Measurements from ENCODE around the gene CD27.
"Not testable (repeated sequence)": the region's sequence is repeated elsewhere in the genome, so short reads cannot be mapped to it uniquely, and the experiment has no call there.

The CD27 gene

GRCh38 chr12:6466184-6466573 is 21.4 kb downstream of the CD27 start:
- H3K36me3 ChIP-seq (ENCODE audit: control insufficient read depth, insufficient read depth, low read length): peaks cover 30% of the 10 kb centered on the region

DNA sequence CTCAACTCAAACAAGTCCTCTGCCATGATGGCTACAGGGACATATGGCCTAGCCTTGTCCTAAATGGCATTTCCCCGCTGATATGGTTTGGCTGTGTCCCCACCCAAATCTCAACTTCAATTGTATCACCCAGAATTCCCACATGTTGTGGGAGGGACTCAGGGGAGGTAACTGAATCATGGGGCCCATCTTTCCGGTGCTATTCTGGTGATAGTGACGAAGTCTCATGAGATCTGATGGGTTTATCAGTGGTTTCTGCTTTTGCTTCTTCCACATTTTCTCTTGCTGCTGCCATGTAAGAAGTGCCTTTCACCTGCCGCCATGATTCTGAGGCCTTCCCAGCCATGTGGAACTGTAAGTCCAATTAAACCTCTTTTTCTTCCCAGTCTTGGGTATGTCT is 22.0 kb downstream of the CD27 start:
- peaks cover 29% of the 10 kb centered on the region for H3K36me3 ChIP-seq (ENCODE audit: control insufficient read depth, insufficient read depth, low read length)
- H3K4me3 ChIP-seq (ENCODE audit: low read depth, low read length); H3K27me3 ChIP-seq (ENCODE audit: control insufficient read depth, insufficient read depth, low read length); H3K4me1 ChIP-seq (ENCODE audit: control insufficient read depth, insufficient read depth, low read length); H3K9me3 ChIP-seq (ENCODE audit: control insufficient read depth, insufficient read depth, low read length); H3K9ac ChIP-seq (ENCODE audit: low read depth, low read length): not testable (repeated sequence)

More at GRCh38 chr12:6466184-6466573, 21.4 kb downstream of the CD27 start:
- Histone ChIP-seq H3K27me3 (ENCODE audit: control insufficient read depth, insufficient read depth, low read length) (peaks cover 5% of the 10 kb centered on the region), H3K9me3 (ENCODE audit: control insufficient read depth, insufficient read depth, low read length) (no peaks in the 10 kb centered on the region), H3K4me3 (ENCODE audit: low read depth, low read length) (no peak overlapping the region), H3K4me1 (ENCODE audit: control insufficient read depth, insufficient read depth, low read length) (peaks cover 2% of the 10 kb centered on the region), H3K9ac (ENCODE audit: low read depth, low read length) (no peak overlapping the region)

- H3K9me3 ChIP-seq (ENCODE audit: control insufficient read depth, insufficient read depth, low read length); H3K9ac ChIP-seq (ENCODE audit: low read depth, low read length); H3K4me3 ChIP-seq (ENCODE audit: low read depth, low read length); H3K4me1 ChIP-seq (ENCODE audit: control insufficient read depth, insufficient read depth, low read length): not testable (repeated sequence)
- H3K36me3 ChIP-seq (ENCODE audit: control insufficient read depth, insufficient read depth, low read length): peaks cover 20% of the 10 kb centered on the region
- H3K27me3 ChIP-seq (ENCODE audit: control insufficient read depth, insufficient read depth, low read length): peaks cover 11% of the 10 kb centered on the region
Measured at GRCh38 chr12:6467571-6468282, 23.0 kb downstream of the CD27 start.

DNA sequence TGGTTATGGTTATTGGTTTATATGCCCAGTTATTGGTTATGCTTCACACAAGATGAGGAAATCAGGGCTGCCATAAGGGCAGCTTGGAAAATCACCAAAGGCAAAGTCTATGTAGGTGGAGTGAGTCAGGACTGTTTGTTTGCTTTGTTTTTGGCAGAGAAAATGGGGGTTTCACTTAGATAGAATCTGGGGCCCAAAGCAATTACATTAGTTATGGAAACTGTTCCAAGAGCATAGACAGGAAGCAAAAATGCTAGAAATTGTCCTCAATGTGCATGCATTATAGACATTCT is 23.5 kb downstream of the CD27 start:
- Histone ChIP-seq H3K4me3 (ENCODE audit: low read depth, low read length) (no peak overlapping the region), H3K4me1 (ENCODE audit: control insufficient read depth, insufficient read depth, low read length) (peaks cover 2% of the 10 kb centered on the region), H3K27me3 (ENCODE audit: control insufficient read depth, insufficient read depth, low read length) (peaks cover 11% of the 10 kb centered on the region), H3K36me3 (ENCODE audit: control insufficient read depth, insufficient read depth, low read length) (peaks cover 18% of the 10 kb centered on the region), H3K9me3 (ENCODE audit: control insufficient read depth, insufficient read depth, low read length) (no peaks in the 10 kb centered on the region), H3K9ac (ENCODE audit: low read depth, low read length) (no peak overlapping the region)

DNA sequence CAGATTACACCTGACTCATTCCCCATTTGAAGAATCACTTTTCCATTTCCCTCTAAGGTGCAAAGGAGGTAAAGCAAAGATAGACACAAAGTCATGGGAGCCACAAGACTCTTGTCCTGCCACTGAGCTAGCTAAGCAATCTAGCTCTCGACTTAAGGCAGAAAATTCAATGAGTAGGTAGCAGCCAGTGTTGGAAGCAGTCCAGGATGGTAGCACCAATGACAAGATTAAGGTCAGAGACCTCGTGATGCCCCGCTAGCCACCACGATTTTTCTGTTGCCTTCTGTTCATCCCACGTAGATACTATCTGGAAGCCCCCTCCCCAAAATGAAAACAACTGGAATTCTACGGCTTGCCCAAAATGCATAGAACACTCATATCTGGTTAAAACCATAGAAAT is 24.3 kb downstream of the CD27 start:
- Histone ChIP-seq H3K4me1 (ENCODE audit: control insufficient read depth, insufficient read depth, low read length) (peaks cover 2% of the 10 kb centered on the region), H3K9ac (ENCODE audit: low read depth, low read length) (no peak overlapping the region), H3K36me3 (ENCODE audit: control insufficient read depth, insufficient read depth, low read length) (peaks cover 10% of the 10 kb centered on the region), H3K4me3 (ENCODE audit: low read depth, low read length) (no peak overlapping the region), H3K9me3 (ENCODE audit: control insufficient read depth, insufficient read depth, low read length) (no peaks in the 10 kb centered on the region), H3K27me3 (ENCODE audit: control insufficient read depth, insufficient read depth, low read length) (peaks cover 11% of the 10 kb centered on the region)

- Histone ChIP-seq H3K4me1 (ENCODE audit: control insufficient read depth, insufficient read depth, low read length) (peaks cover 2% of the 10 kb centered on the region), H3K36me3 (ENCODE audit: control insufficient read depth, insufficient read depth, low read length) (peaks cover 3% of the 10 kb centered on the region), H3K27me3 (ENCODE audit: control insufficient read depth, insufficient read depth, low read length) (peaks cover 11% of the 10 kb centered on the region), H3K4me3 (ENCODE audit: low read depth, low read length) (peak overlapping the region; percentile 73), H3K9me3 (ENCODE audit: control insufficient read depth, insufficient read depth, low read length) (no peaks in the 10 kb centered on the region), H3K9ac (ENCODE audit: low read depth, low read length) (peak overlapping the region; percentile 41)
Measured at GRCh38 chr12:6469609-6470374, 25.0 kb downstream of the CD27 start.

DNA sequence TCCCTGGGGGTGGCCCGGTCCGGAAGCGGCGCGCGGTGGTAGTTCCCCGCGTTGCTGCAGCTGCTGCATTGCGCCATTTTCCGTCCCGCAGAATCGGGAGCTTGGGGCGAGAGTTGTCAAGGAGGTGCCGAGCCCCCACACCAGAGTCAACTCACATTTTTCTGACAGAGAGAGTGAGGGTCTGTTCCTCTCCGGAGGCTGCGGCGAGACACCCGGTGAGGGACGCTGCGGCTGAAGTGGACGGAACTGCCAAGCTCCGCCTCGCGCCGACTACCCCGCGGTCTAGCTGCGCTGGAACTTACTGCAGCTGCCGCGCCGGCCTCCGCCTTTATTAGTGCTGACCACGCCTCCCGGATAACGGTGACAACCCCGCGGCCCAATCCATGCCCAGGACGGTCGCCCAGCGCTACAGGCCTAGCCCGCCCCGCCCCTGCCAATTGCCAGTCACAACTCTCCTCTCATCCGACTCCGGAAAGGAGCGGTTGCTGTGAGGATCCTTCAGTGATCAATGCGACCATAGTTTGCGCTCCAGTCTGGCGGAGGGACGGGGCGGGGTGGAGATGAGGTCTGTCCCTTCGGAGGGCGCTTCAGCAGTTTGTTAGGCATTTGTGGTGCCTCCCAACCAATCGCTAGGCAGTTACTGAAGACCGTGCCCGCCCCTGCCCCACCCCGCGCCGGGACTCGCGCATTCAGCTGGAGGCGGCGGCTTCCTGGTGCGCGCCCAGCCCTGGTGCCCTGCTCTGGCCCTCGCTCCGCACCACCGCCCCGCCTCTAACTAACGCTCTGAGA is 25.8 kb downstream of the CD27 start, which contains the start of gene VAMP1:
Gene VAMP1 (minus strand): TSS at position 303 of the 789 bp plus-strand sequence. CDS start 146 bp downstream, at position 157.
- H3K4me3 ChIP-seq (ENCODE audit: low read depth, low read length): peak within 1 kb of the TSS; percentile 73
- no peaks in the 10 kb centered on the region for H3K9me3 ChIP-seq (ENCODE audit: control insufficient read depth, insufficient read depth, low read length)
- H3K27me3 ChIP-seq (ENCODE audit: control insufficient read depth, insufficient read depth, low read length): peaks cover 11% of the 10 kb centered on the region
- no peaks in the 10 kb centered on the region for H3K36me3 ChIP-seq (ENCODE audit: control insufficient read depth, insufficient read depth, low read length)
- H3K4me1 ChIP-seq (ENCODE audit: control insufficient read depth, insufficient read depth, low read length): peaks cover 2% of the 10 kb centered on the region
- H3K9ac ChIP-seq (ENCODE audit: low read depth, low read length): peak within 1 kb of the TSS; percentile 57

- H3K27me3 ChIP-seq (ENCODE audit: control insufficient read depth, insufficient read depth, low read length): peaks cover 11% of the 10 kb centered on the region
- no peak overlapping the region for H3K4me3 ChIP-seq (ENCODE audit: low read depth, low read length)
- H3K9me3 ChIP-seq (ENCODE audit: control insufficient read depth, insufficient read depth, low read length): no peaks in the 10 kb centered on the region
- H3K36me3 ChIP-seq (ENCODE audit: control insufficient read depth, insufficient read depth, low read length): no peaks in the 10 kb centered on the region
- H3K4me1 ChIP-seq (ENCODE audit: control insufficient read depth, insufficient read depth, low read length): peaks cover 2% of the 10 kb centered on the region
- no peak overlapping the region for H3K9ac ChIP-seq (ENCODE audit: low read depth, low read length)
Measured at GRCh38 chr12:6471989-6472360, 27.2 kb downstream of the CD27 start.

GRCh38 chr12:6472491-6472890 is 27.7 kb downstream of the CD27 start:
- Histone ChIP-seq H3K4me1 (ENCODE audit: control insufficient read depth, insufficient read depth, low read length) (peaks cover 2% of the 10 kb centered on the region), H3K27me3 (ENCODE audit: control insufficient read depth, insufficient read depth, low read length) (peaks cover 11% of the 10 kb centered on the region), H3K9ac (ENCODE audit: low read depth, low read length) (no peak overlapping the region), H3K4me3 (ENCODE audit: low read depth, low read length) (no peak overlapping the region), H3K9me3 (ENCODE audit: control insufficient read depth, insufficient read depth, low read length) (no peaks in the 10 kb centered on the region), H3K36me3 (ENCODE audit: control insufficient read depth, insufficient read depth, low read length) (no peaks in the 10 kb centered on the region)

DNA sequence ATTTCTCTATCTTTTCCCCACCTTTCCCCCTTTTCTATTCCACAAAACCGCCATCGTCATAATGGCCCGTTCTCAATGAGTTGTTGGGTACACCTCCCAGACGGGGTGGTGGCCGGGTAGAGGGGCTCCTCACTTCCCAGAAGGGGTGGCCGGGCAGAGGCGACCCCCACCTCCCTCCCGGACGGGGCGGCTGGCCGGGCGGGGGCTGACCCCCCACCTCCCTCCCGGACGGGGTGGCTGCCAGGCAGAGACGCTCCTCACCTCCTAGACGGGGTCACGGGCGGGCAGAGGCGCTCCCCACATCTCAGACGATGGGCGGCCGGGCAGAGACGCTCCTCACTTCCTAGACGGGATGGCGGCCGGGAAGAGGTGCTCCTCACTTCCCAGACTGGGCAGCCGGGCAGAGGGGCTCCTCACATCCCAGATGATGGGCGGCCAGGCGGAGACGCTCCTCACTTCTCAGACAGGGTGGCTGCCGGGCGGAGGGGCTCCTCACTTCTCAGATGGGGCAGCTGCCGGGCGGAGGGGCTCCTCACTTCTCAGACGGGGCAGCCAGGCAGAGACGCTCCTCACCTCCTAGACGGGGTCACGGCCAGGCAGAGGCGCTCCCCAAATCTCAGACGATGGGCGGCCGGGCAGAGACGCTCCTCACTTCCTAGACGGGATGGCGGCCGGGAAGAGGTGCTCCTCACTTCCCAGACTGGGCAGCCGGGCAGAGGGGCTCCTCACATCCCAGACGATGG is 30.6 kb downstream of the CD27 start:
- H3K4me1 ChIP-seq (ENCODE audit: control insufficient read depth, insufficient read depth, low read length); H3K36me3 ChIP-seq (ENCODE audit: control insufficient read depth, insufficient read depth, low read length); H3K9ac ChIP-seq (ENCODE audit: low read depth, low read length); H3K9me3 ChIP-seq (ENCODE audit: control insufficient read depth, insufficient read depth, low read length); H3K4me3 ChIP-seq (ENCODE audit: low read depth, low read length); H3K27me3 ChIP-seq (ENCODE audit: control insufficient read depth, insufficient read depth, low read length): not testable (repeated sequence)

GRCh38 chr12:6476489-6476888 is 31.7 kb downstream of the CD27 start:
- H3K9ac ChIP-seq (ENCODE audit: low read depth, low read length): no peak overlapping the region
- no peaks in the 10 kb centered on the region for H3K9me3 ChIP-seq (ENCODE audit: control insufficient read depth, insufficient read depth, low read length)
- no peak overlapping the region for H3K4me3 ChIP-seq (ENCODE audit: low read depth, low read length)
- H3K36me3 ChIP-seq (ENCODE audit: control insufficient read depth, insufficient read depth, low read length): no peaks in the 10 kb centered on the region
- no peaks in the 10 kb centered on the region for H3K4me1 ChIP-seq (ENCODE audit: control insufficient read depth, insufficient read depth, low read length)
- peaks cover 9% of the 10 kb centered on the region for H3K27me3 ChIP-seq (ENCODE audit: control insufficient read depth, insufficient read depth, low read length)
